NCI-H1105 treated with DMSO at 0.1 percent for 48 hours (cell line): ENCODE data around the gene TM9SF3.

Experiments used
- DNase-seq: peaks from one replicate; lab custom pipeline; 2025; lab: John Stamatoyannopoulos, UW

The TM9SF3 gene

DNA sequence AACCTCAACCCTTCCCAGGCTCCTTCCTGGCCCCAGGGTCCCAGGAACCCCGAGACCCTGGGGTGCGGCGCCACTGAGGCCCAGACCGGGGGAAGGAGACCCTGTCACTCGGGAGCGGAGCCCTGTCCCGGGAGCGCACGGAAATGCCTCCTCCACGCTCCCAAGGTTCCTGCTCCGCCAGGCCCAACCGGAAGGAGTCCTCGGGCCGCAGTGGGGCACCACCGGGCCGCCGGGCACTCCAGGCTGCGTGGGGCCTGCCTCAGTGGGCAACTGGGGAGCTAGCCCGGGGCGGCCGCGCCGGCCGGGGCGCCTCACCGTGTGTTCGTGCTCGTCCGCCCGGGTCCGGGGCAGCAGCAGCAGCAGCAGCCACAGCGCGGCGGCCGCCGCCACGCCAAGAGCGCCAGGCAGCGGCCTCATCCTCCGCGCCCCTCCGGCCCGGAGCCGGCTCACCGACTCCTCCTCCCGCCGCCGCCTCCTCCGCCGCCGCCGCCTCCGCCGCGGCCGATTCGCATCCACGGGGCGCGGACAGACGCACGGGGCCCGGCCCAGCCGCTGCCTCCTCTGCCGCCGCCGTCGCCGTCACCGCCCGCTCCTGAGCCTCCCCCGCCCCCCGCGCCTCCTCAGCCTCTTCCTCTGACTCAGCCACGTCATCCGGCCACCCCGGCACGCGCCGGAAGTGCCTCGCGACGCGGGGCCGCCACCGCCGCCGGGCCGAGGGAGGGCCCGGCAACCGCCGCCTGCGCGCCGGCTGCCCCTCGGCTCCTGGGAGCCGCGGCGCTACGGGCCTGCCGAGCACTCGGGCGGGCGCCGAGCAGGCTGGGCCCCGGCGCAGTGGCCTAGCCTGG is at the start of gene TM9SF3:
TSS of gene TM9SF3 (minus strand) at position 594 of the 845 bp plus-strand sequence. CDS start at position 417, 177 bp downstream.
- peak; percentile 43 for DNase-seq

DNA sequence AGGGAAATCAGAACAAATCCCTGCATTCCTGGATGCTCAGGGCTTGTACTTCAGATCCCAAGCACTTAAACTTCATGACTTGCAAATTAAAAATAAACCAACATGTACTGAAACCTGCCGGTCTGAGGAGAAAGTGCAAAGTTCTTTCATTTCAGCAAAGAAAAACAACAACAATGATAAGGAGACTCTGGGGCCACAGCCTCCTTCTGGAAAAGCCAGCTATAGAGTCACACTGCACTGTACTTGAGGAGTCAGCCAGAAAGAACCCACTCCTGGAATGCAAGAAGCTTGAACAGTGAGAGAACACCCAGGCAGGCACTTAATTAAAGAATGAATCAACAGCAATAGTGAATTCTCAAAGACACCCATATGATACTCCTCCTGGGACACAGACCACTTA is 49.7 kb upstream of the TM9SF3 start:
- no peak for DNase-seq

DNA sequence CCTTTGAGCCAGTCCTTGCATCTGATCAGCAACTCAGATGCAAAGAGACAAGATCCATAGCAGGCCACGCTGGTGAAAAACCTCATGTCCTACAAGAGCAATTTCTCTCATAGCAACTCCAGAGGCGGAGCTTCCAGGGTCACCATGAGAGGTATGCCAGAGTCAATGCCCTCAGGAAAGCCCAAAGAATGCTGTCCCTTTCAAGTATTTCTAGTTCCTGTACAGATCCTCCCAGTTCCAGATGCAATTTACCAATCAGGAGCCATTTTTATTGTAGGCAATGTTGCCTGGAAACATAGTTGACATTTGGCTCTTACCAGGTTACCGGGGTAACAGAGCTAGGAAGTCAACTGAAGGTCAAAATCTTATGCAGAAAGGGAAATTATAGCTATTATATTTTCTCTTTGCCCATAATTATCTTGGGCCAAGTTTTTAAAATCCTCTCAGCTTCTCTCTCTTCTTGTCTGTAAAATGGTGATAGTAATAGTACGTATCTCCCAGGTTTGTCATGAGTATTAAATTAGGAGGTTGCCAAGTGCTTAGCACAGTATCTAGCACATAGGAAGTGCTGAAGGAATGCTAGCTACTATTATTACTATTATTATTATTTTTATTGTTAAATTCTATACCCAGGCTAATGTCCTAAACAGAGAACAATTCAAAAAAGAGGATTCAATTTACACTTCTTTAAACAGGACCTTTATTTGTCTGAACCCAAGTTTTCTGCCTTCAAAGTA is 46.3 kb upstream of the TM9SF3 start:
- peak; percentile 9 for DNase-seq

DNA sequence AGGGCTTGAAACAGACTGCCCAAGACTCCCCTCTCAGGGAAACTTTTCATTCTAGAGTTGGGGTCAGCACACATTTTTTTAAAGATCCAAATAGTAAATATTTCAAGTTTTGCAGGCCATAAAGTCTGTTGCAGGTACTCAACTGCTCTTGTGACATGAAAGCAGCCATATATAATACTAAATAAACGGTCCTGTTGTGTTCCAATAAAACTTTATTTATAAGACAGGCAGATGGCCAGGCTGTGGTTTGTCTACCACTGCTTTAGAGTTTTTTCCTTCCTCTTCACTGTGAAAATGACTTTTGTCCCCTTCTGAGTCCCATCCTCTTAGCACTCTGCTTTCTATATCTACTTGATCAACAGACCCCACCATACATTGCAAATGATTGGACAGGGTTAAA is 40.5 kb upstream of the TM9SF3 start:
- DNase-seq, result no peak

DNA sequence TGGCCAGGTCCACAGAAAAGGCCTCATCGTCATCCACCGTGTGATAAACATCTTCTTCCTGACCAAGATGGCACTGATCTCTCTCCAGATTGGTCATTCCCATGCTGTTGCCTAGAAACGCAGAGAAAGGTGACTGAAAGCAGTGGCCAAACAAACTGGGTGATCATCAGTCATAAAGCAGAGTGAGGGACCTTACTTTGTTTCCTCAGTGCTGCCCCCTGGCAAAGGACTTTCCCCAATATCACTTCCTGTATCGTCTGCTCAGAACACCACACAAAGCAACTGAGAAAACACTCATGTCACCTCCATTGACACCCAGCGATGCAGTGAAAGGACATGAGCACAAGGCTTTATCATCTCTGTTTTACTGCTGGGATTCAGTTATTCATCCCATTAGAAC is 40.0 kb upstream of the TM9SF3 start:
- no peak for DNase-seq

DNA sequence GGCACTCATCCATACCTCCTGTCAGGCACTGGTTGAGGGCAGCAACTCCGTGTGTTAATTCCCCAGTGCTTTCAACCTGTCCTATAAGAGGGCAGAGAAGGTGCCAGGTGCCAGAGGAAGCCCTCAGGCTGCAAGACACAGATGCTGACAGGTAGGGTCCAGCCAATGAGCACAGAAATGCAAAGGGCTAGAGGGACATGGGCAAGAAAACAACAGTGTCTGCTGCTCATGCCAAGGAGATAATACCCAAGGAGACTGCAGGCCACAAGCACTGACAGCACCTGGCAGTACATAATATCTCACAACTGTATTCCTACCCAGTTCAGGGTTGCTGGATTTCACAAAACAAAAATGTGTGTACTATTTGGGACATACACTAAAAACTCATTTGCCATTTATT is 38.4 kb upstream of the TM9SF3 start:
- DNase-seq, result no peak

DNA sequence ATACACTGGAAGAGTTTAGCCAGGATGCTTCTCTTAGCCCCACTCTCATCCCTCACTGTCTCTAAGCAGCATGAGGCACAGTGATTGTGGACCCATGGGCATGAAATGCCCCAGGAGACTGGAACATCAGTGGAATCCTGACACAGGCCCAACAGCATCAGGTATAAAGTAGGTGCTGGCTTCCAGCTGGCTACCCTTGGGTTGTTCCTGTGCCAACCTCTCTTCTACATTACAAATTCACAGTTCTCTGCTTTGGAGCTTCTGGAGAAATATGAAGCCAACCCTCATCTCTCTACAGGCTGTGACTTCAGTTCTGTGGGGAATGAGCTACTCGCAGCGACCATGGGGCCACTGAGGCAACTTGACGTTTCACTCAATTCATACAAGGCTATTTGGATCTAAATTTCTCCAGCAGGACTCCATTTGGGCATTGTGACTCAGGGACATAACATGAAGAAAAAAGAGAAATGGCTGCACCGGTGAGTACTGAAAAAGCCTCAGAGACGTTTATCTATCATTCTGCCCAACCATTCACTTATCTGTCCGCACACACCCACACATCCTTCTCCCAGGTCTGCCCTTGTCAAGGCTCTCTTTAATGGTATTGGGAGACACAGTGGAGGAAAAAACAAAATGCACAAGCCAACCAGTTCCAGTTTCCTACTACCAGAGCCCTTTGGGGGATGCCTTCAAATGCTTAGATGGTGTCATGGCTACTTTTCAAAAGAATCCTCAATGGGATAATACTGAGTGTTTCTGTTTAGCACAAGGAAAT is 35.4 kb upstream of the TM9SF3 start:
- no peak for DNase-seq

DNA sequence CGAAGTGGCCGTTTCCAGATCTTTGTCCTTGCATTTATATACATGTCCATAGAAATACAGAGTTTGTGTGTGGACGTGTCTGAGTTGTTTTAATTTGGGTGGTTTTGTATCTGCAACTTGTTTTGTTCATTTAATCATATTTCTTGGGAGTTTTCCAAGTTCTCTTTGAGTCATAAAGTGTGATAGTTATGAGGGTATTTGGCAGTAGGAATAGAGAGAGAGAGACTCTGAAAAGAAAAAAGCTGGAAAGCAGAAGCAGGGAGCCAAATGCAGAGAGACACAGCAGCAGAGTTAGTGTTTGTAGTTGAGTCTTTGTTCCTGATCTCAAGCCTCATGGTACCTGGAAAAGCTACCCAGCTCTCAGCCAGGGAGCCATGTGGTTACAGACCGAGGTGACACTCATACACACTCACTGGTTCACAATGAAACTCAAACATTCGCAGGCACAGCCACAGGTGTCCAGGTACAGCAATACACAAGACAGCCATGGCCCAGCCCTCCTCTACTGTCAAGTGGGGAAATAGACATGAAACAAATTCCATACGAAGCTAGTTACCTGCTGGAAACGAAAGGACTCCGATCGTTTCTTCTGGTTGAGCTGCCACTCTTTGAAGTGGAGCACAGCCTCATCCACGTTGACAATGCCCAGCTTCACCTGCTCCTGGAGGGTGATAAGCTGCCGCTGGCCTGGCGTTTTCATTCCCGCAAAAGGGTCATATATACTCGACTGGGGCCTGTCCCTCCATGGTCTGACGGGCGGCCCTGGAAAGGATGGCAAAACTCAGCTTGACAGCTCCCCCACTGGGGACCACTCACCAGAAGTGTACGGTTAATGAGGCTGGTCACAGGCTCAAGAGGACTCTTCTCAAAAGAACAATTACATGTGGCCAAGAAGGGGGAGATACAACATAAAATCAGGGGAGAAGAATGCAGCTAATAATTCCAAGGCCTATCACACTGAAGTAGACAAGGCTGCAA is 33.3 kb upstream of the TM9SF3 start:
- DNase-seq, result no peak

DNA sequence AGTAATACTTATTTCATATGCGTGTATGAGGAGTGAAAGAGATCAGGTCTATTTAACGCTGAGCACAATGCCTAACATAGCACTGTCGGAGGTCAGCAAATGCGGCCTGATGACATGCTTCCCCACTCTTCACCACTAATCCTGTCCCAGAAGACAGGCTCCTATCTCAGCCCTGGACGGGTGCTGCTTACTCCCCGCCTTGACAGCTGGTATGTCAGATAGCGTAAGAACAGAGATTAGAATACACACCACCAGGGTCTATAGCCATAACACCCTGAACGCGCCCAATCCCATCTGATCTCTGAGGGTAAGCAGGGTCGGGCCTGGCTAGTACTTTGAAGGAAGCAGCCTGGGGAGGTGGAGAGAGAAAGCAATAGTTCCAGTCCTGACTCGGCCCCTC is 32.3 kb upstream of the TM9SF3 start:
- no peak for DNase-seq

DNA sequence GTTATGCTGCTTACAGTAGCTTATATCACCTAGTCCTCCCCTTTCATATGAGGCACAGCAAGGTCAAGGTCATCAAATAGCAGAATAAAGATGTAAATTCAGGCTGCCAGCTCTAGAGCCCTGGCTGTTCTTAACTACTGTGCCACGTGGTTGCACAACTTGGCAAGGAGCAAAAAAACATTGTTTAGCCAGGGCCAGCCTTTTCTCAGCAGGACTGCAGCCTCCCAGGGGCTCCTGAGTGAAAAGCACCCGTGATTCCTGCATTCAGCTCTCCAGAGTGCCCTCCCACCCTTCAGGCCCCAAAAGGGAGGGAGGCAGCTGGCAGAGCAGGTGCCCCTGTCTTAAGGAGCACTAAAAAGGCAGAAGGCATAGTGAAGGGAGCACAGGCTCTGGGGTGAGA is 31.8 kb upstream of the TM9SF3 start:
- peak; percentile 26 for DNase-seq

DNA sequence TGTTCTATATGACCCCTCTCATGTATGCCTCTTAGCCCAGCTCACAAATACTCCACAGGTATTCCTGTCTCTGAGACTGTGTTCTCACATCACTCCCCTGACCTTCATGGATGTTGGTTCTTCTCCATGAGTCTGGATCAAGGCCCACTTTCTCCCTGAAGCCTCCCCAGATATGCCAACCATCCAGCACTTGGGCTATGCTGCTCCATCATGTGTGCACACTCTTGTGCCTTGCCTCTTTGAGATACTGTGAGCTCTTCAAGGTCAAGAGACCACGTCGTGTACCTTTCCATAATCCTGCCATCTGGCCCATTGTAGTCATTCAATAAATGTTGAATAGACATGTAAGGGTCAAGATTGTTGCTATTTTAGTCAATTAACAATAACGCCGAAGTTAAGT is 30.1 kb upstream of the TM9SF3 start:
- no peak for DNase-seq

DNA sequence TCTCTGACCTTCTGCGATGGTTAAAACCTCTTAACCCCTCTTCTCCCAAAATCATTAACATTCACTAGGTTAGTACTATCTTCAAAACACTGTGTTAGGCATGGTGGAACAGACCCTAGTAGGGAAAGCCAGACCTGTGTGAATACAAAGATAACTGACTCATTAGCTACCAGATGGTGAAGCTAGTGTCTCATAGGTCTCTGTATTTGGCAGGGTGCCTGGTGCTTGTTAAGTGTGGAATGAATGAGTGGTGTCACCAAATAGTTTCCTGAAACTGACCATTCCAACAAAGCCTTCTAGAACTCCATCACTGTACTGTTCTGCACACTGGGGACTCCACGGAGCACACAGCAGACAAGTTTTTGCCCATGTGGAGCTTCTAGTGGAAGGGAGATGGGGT is 27.7 kb upstream of the TM9SF3 start:
- peak; percentile 0 for DNase-seq

DNA sequence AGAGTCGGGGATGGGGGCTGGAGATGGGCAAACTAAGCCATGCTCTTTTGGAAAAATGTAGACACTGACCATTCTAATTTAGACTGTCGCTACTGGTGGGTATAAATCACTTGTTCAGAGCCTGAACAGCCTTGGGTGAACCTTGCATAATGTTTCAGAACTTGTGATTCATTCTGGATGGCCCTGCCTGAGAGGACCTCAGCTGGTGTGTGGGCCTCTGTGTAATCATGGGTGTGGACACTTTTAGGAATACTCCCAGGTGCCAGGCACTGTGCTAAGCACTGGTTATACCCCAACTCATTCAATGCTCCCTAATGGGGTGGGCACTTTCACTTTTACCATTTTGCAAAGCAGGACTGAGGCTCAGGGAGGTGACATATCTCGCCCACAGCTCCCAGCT is 26.8 kb upstream of the TM9SF3 start:
- no peak for DNase-seq

DNA sequence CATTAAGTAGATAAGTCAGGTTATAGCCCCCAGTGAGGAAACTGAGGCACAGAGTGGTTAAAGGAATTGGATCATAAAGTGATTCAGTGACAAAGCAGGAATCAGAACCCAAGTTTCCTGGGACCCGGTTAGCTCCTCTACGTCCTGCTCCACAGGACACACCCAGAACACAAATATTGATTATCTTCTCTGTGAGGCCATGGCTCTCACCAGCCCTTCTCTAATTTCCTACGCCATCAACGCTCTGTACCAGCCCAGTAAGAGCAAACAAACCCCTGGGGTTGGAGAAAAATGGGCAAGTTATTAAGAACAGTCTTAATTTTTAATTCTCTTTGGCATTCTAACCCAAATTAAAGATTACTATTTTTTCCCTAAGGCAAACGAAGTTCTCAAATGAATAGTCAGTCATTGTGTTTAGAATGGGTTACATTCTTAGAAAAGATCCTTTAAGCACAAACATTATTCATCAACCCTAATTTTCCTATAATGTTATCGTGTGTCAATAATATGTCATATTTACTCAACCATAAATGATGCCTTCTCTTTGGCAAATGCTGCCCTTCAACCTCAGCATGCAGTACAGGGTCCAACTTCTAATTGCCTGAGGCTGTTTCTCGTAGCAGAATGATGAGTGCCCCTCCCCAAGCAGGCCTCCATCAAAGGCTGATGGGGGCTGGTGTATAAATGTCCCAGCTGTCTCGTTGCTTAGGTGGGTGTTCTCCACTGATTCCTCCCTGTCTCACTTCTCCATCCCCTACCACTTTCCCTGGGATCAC is 25.4 kb upstream of the TM9SF3 start:
- DNase-seq, result peak; percentile 11

DNA sequence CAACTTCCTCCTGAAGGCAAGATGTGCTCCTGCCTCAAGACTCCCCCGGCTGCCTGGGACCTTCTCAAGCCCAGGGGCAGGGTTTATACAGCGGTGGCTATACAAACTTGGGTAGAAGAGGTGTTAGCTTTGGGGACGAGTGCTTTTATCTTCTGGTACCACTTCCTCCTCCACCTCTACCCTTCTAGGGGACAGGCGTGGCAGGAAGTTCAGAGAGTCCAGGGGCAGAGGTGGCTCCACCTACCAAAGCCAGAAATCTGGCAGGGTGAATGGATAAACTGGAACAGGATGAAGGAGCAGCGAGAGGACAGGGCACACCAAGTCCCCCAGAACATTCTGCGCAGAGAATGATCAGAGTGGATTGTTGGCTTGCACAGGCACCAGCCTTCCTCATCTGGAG is 24.0 kb upstream of the TM9SF3 start:
- no peak for DNase-seq

DNA sequence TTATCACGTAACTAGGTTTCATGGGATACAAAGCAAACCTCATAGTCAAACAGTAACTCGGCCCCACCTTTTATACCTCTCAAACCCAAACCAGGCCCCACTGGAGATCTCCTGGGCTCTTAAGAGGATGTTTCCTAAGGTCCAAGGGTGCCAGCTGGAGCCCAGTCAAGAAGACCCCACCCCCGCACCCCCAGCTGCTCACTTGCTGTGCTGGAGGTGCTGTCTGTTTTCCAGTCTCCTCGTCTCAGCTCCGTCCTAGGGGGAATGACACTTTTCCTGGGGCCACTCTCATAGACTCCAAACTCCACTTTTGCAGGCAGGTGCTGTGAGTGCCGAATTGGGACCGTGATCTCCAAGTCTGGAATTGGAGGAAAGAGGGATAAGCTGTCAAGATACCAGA is 22.7 kb upstream of the TM9SF3 start:
- no peak for DNase-seq

DNA sequence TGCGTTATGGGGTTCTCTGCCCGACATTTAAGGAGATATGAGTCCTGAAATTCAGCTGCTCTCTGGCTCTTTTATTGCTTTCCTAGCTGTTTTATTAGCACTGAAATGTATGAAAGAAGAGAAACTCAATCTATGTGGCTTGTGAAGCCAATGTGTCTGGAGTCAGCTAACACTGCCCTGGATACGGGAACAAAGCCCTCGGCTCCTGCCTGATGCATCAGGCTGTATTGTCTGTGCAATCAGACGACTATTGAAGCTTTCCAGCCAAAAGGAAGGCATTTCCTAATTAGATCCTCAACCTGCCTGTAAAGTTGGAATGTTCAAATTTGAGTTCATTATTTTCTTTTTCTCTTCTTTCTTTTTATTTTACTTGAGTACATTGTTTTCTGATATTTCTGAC is 22.0 kb upstream of the TM9SF3 start:
- no peak for DNase-seq

DNA sequence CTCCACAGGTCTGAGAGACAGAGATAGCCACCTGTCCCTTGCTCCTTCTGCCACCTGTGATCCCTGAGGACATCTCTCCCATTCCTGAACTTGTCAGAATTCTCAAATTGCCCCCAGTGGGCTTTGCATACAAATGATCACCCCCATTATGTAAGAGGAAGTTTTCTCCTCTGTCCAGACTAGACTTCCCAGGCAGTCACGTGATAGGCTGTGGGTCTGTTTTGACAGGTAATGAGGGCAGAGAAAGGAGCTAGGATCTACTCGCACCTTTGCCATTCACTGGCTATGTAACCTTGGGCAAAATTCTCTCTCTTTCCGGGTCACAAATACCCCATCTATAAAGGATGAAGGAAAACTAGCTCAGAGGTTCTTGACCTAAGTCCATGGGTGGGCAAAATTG is 21.4 kb upstream of the TM9SF3 start:
- no peak for DNase-seq

DNA sequence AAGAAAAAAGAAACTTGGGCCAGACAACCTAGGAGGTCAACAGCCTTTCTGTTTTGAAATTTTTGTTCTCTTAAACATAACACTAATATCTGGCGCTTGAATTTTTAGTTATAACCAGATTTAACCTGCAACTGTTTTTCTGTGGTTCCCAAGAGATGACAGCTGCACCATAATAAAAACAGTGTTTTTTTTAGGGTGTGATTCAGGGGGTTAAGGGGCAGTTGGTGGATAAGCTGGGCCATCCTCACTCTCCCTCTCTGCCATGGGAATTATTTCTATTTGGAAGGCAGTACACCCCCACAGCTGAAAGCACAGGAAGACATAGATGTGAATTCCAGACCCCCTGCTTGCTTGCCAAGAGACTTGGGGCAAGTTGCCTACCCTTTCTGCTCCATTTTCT is 20.1 kb upstream of the TM9SF3 start:
- no peak for DNase-seq

DNA sequence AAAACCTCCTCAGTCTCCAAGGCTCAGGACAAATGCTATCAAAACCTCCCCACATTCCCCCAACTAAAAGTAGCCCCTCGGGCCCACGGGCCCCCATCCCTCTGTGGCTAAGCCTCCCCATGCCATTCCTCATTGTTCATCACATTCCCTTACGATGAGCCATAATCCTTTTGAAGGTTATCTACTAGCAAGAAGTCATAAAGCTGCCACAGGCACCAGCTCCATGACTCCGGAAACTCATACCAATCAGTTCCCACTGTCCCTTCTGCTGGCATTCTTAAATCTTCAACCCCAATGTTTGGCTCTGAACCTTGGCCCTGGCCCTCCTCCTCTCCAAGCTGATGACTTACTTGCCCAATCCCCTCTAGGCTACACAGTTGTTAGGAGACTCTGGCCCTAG is 19.4 kb upstream of the TM9SF3 start:
- no peak for DNase-seq

DNA sequence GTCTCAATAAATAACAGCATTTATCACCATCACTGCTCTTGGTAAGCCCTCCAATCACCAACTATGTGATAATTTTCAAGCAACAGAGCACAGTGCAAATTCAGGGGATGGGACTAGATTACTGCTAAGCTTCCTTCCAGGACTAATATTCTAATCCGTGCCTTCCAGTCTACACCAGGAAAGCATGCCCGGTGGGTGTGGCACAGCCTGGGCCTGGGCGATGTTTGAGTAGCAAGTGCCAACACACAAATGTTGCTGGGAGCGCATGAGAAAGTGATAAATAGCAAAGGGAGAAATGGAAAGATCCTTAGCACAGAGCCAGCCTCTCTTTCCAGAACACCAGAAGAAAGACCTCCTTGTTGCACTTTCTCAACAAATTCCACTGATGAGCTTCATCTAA is 13.5 kb upstream of the TM9SF3 start:
- no peak for DNase-seq
